H1 (cell line): ENCODE measurements around the gene IGSF9B. TPM values are rescaled to one million over a fixed set of nuclear protein-coding genes. Genes with fewer than 3 reads are reported as not detected.

Experiments
- polyA plus RNA-seq, 7 experiments: library from polyadenylated mRNA; depleted of rRNA in 3 of 7; stranded (reverse) in 5 of 7; unstranded in 2 of 7; fragments of >200 nt in 5 of 7; fragments of 200-250 nt in 2 of 7; gene quantifications; 1 replicate in 5 of 7; 2 replicates in 1 of 7; 4 replicates in 1 of 7; pipeline versions ENCODE4 v1.2.1 to v1.2.3, GENCODE V29; 2011 to 2013; ENCODE audit warnings: missing spikeins in 2 of 7, mixed read lengths in 2 of 7
- total RNA-seq: library from RNA; stranded (reverse); fragmentation: NEBNext Ultra II Directional; extraction: Animal tissue kit (Norgen Biotek cat#: 25700); gene quantifications from 2 replicates; pipeline ENCODE4 v1.2.1, GENCODE V29; 2021

Gene IGSF9B
- total and polyA plus RNA-seq, 2 of the 8 experiments (the other 6 are each of a cell fraction or from before 2014, with no cell fraction given): 16.5 to 49.2 TPM

Other genes with a start within 250 kb of the IGSF9B start
- gene SPATA19, start 111.5 kb downstream of the IGSF9B start, total RNA-seq: not detected in 2 replicates
- gene SPATA19, start 111.5 kb downstream of the IGSF9B start, polyA plus RNA-seq (2011; rRNA removed): not detected in 2 replicates
- gene JAM3, start 112.1 kb upstream of the IGSF9B start, total RNA-seq: 40.3 and 42.8 TPM in 2 replicates
- 17.8 and 19.6 TPM in 2 replicates for gene JAM3, start 112.1 kb upstream of the IGSF9B start, polyA plus RNA-seq (2011; rRNA removed)